Measurements from ENCODE around the gene C1orf216. TPM values are rescaled to one million over a fixed set of nuclear protein-coding genes. Genes with fewer than 3 reads are reported as not detected.

C1orf216 gene
- 19.3 and 27.2 TPM in 2 replicates for total RNA-seq (ENCODE audit: low replicate concordance)

DNA sequence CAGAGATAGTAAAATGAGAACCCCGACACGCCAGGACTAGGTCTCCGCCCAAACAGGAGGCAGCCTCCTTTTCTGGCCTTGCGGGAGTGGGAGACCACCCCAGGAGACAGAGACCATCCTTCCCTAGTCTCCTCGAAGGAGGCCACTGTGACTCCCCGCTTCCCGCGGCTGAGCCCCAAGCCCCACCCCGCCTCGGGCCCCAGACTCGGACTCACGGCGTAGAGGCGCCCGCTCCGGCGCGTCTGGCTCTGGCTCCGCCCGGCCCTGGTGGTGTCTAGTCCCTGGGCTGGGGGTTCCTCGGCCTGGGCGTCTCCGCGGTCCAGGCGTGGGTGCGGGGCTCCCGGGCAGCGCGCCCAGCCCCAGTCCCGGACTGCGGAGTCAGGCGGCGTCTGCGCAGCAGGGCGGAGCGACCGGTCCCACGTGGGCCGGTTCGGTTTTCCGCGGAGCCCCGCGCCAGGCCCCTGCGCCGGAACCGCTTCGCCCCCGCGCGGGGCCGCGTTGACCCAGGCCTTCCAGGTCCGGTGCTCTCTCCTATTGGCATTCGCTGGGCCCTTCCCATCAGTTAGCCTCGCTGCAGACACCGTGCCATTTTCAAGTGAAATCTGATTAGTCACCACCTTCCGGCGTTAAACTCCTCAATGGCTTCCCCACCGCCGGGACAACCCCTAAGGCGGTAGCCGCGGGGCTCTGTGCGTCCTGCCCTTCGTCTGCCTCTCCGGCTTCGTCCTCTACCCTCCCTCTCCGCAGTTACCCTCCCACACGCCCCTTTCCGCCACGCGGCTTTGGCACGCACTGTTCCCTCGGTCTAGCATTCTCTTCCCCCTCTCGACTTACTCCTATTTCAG, at the start of gene C1orf216:
TSS of gene C1orf216 (minus strand) at position 393 of the 845 bp plus-strand sequence. CDS start 2,563 bp downstream, outside the sequence.
- peak; percentile 72 for DNase-seq (ENCODE audit: low read depth)
- no peak for TF ChIP-seq CTCF (IDR thresholded peaks at IDR 0.05; ENCODE audit: insufficient read depth, low read length)
- H3K4me3 ChIP-seq (ENCODE audit: low read depth, low read length), result peak within 1 kb of the TSS; percentile 94

- no peak for DNase-seq (ENCODE audit: low read depth)
- no peak for TF ChIP-seq CTCF (IDR thresholded peaks at IDR 0.05; ENCODE audit: insufficient read depth, low read length)
- no peak overlapping the region for H3K4me3 ChIP-seq (ENCODE audit: low read depth, low read length)
Observed at GRCh38 chr1:35764283-35764682, 45.6 kb upstream of the C1orf216 start.

DNA sequence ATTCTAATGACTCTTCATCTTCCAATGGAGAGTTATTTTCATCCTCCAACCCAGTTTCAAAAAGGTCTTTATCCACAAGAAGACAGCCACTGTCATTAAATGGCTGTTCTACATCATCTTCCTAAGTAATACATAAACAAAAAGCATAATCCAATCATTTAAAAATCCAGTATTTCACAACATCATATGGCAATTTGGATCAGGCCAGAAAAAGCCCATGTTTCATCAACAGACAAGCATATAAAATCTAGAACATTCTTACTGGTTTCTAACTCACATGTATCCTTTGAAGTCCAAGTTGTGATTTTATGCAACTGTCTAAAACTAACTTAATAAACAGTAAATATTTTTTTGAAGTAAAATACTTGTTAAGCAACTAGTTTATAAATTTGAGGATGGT, 44.5 kb upstream of the C1orf216 start:
- no peak for TF ChIP-seq CTCF (IDR thresholded peaks at IDR 0.05; ENCODE audit: insufficient read depth, low read length)
- peak; percentile 12 for DNase-seq (ENCODE audit: low read depth)
- H3K4me3 ChIP-seq (ENCODE audit: low read depth, low read length), result no peak overlapping the region

DNA sequence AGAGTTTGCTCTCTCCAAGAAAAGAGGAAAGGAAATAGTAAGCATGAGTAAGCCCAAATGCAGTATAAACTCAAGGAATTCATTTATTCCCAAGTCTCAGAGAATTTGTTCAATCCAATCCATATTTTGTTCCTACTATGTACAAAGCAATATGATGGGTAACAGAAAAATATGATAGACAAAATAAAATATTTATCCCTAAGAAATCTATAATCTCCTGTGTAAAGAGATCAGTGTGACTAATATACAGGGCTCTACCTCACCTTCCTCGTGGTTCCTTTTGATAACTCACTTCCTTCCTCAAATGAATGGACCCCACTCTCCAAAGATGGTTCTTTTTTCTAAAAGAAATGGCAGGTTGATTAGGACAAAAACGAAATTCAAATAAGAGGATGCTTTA, 43.5 kb upstream of the C1orf216 start:
- no peak for TF ChIP-seq CTCF (IDR thresholded peaks at IDR 0.05; ENCODE audit: insufficient read depth, low read length)
- DNase-seq (ENCODE audit: low read depth), result no peak

GRCh38 chr1:35756064-35756463, 37.4 kb upstream of the C1orf216 start:
- H3K4me3 ChIP-seq (ENCODE audit: low read depth, low read length), result no peak overlapping the region
- no peak for TF ChIP-seq CTCF (IDR thresholded peaks at IDR 0.05; ENCODE audit: insufficient read depth, low read length)
- DNase-seq (ENCODE audit: low read depth), result no peak

More for the DNA sequence above, 43.5 kb upstream of the C1orf216 start:
- H3K4me3 ChIP-seq (ENCODE audit: low read depth, low read length), result no peak overlapping the region

DNA sequence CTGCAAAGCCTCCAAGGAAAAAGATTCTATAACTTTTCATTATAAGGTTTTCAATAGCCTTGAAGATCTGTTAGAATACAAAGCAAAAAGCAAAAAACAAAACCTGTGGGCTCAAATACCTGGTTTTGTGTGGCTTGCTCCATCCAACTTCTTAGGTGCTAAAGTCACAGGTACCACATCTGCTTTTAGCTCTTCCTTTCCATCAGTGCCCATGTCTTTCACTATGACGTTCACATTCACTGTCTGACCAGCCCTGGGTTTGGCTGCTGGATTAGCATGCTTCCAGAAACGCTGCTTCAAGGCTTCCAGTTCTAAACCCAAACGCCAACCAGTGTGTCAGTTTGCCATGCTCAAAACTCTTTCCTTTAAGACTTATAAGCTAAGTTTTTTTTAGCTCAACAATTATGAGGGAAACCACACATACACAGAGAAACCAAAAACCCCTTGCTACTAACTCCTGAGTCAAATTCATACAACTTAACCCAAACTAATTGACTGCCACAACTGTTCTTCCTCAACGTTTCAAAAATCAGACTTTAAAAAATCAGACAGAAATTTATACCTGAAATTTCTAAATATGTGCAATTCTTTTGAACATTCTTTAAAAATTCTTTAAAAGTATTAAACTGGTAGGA, 35.1 kb upstream of the C1orf216 start:
- DNase-seq (ENCODE audit: low read depth), result no peak
- H3K4me3 ChIP-seq (ENCODE audit: low read depth, low read length), result no peak overlapping the region
- no peak for TF ChIP-seq CTCF (IDR thresholded peaks at IDR 0.05; ENCODE audit: insufficient read depth, low read length)
